ENCODE data around the gene PDIA2. TPM values are rescaled to one million over a fixed set of nuclear protein-coding genes. Genes with fewer than 3 reads are reported as not detected.

Gene PDIA2
- total RNA-seq, 1 donor from 2014 or later: not detected

DNA sequence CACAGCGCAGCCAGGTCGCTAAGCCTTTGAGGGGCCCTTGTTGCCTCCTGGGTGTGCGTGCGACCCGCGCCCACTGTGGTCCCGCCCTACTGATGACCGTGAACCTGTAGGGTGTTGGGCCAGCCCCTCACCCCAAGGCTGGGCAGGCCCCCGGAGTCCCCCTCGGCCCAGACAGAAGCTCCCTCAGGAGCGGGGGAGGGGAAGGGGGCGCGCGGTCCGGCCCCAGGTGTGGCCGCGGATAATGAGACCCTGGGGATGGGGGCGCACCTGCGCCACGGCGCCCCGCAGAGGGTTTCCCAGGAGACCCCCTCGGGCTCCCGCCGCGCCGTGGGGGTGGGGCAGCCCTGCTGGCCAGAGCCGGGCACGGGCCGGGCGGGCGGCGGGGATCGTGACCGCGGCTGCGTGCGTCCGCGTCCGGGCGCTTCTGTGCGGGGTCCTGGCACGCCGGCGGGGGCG, 2.9 kb upstream of the PDIA2 start:
- Histone ChIP-seq H3K4me3 (ENCODE audit: low read depth, low read length) (no peak overlapping the region), H3K36me3 (ENCODE audit: control insufficient read depth, insufficient read depth, low read length) (no peaks in the 10 kb centered on the region), H3K27me3 (ENCODE audit: control insufficient read depth, insufficient read depth, low read length) (peaks cover 46% of the 10 kb centered on the region)
- no peak for DNase-seq (ENCODE audit: low read depth)
- TF ChIP-seq, protein P1, sequence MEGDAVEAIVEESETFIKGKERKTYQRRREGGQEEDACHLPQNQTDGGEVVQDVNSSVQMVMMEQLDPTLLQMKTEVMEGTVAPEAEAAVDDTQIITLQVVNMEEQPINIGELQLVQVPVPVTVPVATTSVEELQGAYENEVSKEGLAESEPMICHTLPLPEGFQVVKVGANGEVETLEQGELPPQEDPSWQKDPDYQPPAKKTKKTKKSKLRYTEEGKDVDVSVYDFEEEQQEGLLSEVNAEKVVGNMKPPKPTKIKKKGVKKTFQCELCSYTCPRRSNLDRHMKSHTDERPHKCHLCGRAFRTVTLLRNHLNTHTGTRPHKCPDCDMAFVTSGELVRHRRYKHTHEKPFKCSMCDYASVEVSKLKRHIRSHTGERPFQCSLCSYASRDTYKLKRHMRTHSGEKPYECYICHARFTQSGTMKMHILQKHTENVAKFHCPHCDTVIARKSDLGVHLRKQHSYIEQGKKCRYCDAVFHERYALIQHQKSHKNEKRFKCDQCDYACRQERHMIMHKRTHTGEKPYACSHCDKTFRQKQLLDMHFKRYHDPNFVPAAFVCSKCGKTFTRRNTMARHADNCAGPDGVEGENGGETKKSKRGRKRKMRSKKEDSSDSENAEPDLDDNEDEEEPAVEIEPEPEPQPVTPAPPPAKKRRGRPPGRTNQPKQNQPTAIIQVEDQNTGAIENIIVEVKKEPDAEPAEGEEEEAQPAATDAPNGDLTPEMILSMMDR (IDR thresholded peaks at IDR 0.05; ENCODE audit: insufficient read depth, low read length, poor library complexity, severe bottlenecking): no peak

DNA sequence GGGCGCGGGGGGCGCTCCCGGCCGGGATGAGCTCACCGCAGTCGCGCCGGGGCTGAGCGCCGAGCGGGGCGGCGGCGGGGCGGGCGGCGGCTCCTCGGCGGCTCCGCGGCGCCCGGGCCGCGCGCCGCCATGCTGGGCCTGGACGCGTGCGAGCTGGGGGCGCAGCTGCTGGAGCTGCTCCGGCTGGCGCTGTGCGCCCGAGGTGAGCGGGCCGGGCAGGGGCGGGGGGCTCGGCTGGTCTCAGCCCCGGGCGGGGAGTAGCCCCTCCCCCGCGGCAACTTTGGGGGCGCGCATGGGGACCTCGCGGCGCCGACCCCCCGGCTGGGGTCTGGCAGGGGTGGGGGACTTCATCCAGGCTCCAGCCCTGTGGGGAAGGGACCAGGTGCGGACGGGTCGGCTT, 2.4 kb upstream of the PDIA2 start, which contains the start of gene ARHGDIG:
TSS of gene ARHGDIG (plus strand) at position 40 of the 400 bp plus-strand sequence. CDS start at position 130, 90 bp downstream.
- no peak for DNase-seq (ENCODE audit: low read depth)
- TF ChIP-seq, protein P1 (IDR thresholded peaks at IDR 0.05; ENCODE audit: insufficient read depth, low read length, poor library complexity, severe bottlenecking): no peak
- Histone ChIP-seq H3K36me3 (ENCODE audit: control insufficient read depth, insufficient read depth, low read length) (no peaks in the 10 kb centered on the region), H3K27me3 (ENCODE audit: control insufficient read depth, insufficient read depth, low read length) (peaks cover 42% of the 10 kb centered on the region), H3K4me3 (ENCODE audit: low read depth, low read length) (peak within 1 kb of the TSS; percentile 10)

DNA sequence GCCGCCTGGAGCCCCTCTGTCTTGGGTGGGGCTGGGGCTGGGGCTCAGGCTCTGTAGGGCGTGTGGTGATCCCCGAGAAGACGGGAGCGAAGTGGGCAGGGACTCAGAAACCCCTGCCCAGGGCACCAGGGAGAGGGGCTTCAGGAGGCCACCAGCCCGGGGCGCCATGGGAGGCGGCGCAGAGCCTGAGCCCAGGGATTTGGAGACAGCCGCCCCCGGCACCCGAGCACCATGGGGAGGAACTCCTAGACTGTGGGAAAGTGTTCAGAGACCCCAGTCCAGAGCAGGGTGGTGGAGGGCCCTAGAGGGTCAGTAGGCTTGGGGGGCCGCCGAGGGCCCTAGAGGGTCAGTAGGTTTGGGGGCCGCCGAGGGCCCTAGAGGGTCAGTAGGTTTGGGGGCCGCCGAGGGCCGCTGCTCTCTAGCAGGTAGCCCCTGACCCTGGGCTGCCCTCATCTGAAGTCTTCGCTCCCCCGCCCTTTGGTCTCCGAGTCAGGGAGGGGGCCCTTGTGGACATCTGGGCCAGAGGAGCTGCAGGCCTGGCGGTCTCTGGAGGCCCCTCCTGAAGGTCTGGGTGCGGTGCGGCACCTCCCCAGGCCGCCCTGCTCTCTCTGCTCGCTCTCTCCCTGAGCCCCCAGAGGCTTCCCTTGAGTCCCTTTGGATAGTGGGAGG, 1.8 kb upstream of the PDIA2 start:
- TF ChIP-seq, protein P1 (IDR thresholded peaks at IDR 0.05; ENCODE audit: insufficient read depth, low read length, poor library complexity, severe bottlenecking): no peak
- no peak for DNase-seq (ENCODE audit: low read depth)
- Histone ChIP-seq H3K4me3 (ENCODE audit: low read depth, low read length) (peak overlapping the region; percentile 10), H3K36me3 (ENCODE audit: control insufficient read depth, insufficient read depth, low read length) (no peaks in the 10 kb centered on the region), H3K27me3 (ENCODE audit: control insufficient read depth, insufficient read depth, low read length) (peaks cover 40% of the 10 kb centered on the region)

DNA sequence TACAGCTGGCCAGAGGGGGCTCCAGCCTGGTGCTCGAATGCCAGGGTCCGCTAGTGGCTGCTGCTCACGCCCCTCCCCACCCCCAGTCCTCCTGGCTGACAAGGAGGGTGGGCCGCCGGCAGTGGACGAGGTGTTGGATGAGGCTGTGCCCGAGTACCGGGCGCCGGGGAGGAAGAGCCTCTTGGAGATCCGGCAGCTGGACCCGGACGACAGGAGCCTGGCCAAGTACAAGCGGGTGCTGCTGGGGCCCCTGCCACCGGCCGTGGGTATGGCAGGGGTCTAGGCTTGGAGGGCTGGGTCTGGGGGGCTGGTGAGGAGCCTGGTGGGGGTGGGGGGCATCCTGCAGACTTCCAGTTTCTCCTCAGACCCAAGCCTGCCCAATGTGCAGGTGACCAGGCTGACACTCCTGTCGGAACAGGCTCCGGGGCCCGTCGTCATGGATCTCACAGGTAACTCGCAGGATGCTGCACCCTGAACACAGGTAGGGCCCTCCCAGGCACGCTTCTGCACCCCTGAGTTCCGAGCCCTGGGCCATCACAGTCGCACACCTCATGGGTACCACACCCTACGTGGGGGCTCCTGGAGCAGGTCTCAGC, 1.2 kb upstream of the PDIA2 start:
- no peak for DNase-seq (ENCODE audit: low read depth)
- H3K4me3 ChIP-seq (ENCODE audit: low read depth, low read length): no peak overlapping the region
- H3K36me3 ChIP-seq (ENCODE audit: control insufficient read depth, insufficient read depth, low read length): no peaks in the 10 kb centered on the region
- H3K27me3 ChIP-seq (ENCODE audit: control insufficient read depth, insufficient read depth, low read length): peaks cover 35% of the 10 kb centered on the region
- TF ChIP-seq, protein P1 (IDR thresholded peaks at IDR 0.05; ENCODE audit: insufficient read depth, low read length, poor library complexity, severe bottlenecking): no peak

DNA sequence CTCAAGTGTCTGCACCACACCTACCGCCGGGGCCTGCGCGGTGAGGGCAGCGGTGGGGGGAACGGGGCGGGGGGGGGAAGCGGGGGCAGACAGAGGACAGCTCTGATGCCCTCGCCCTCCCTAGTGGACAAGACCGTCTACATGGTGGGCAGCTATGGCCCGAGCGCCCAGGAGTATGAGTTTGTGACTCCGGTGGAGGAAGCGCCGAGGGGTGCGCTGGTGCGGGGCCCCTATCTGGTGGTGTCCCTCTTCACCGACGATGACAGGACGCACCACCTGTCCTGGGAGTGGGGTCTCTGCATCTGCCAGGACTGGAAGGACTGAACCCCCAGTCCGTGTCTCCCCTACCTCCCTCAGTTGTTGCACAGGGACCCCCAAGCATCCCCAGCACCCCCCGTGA, 473 bp upstream of the PDIA2 start:
- no peak for DNase-seq (ENCODE audit: low read depth)
- Histone ChIP-seq H3K4me3 (ENCODE audit: low read depth, low read length) (no peak overlapping the region), H3K27me3 (ENCODE audit: control insufficient read depth, insufficient read depth, low read length) (peaks cover 35% of the 10 kb centered on the region), H3K36me3 (ENCODE audit: control insufficient read depth, insufficient read depth, low read length) (no peaks in the 10 kb centered on the region)
- TF ChIP-seq, protein P1 (IDR thresholded peaks at IDR 0.05; ENCODE audit: insufficient read depth, low read length, poor library complexity, severe bottlenecking): no peak

Data from kidney epithelial cell (primary cell).